GM18519 (cell line): ENCODE results near the gene TRA2A.

Experiments used
- ATAC-seq: cut with Tn5 transposase; IDR thresholded peaks from one replicate; pipeline ENCODE4 v1.9.1; 2021; ENCODE audit warnings: mild to moderate bottlenecking, moderate library complexity; ENCODE audit not compliant: unreplicated experiment, low FRiP score

TRA2A gene

GRCh38 chr7:23472046-23472445 lies 59.7 kb downstream of the TRA2A start:
- no peak for ATAC-seq

GRCh38 chr7:23471106-23471859 lies 60.5 kb downstream of the TRA2A start:
- no peak for ATAC-seq

- no peak for ATAC-seq
Measured at GRCh38 chr7:23470330-23471105, 61.3 kb downstream of the TRA2A start, which contains the start of gene IGF2BP3. Gene IGF2BP3 (minus strand): TSS chr7:23470491. CDS start chr7:23470110, 381 bp downstream.

- no peak for ATAC-seq
Measured at GRCh38 chr7:23469961-23470250, 61.9 kb downstream of the TRA2A start.

- ATAC-seq = no peak
Measured at GRCh38 chr7:23469150-23469960, 62.4 kb downstream of the TRA2A start.

GRCh38 chr7:23468526-23469149 lies 63.1 kb downstream of the TRA2A start:
- ATAC-seq = no peak

GRCh38 chr7:23467806-23468525 lies 63.8 kb downstream of the TRA2A start:
- ATAC-seq = no peak

- no peak for ATAC-seq
Measured at GRCh38 chr7:23467291-23467805, 64.4 kb downstream of the TRA2A start.

GRCh38 chr7:23462846-23463245 lies 68.9 kb downstream of the TRA2A start:
- no peak for ATAC-seq

- no peak for ATAC-seq
Measured at GRCh38 chr7:23458044-23458443, 73.7 kb downstream of the TRA2A start.

GRCh38 chr7:23456093-23456492 lies 75.7 kb downstream of the TRA2A start:
- ATAC-seq = no peak

- ATAC-seq = no peak
Measured at GRCh38 chr7:23454881-23455526, 76.8 kb downstream of the TRA2A start.
